A204.1 (cell line): ENCODE data around the gene RFC3.
"Not testable (repeated sequence)": the region's sequence is repeated elsewhere in the genome, so short reads cannot be mapped to it uniquely, and the experiment has no call there.

ENCODE experiments used
- FAIRE-seq: peaks from 2 replicates; lab custom pipeline; 2012; peaks lifted over from hg19 to GRCh38; lab: Jason Lieb, UNC

The RFC3 gene

DNA sequence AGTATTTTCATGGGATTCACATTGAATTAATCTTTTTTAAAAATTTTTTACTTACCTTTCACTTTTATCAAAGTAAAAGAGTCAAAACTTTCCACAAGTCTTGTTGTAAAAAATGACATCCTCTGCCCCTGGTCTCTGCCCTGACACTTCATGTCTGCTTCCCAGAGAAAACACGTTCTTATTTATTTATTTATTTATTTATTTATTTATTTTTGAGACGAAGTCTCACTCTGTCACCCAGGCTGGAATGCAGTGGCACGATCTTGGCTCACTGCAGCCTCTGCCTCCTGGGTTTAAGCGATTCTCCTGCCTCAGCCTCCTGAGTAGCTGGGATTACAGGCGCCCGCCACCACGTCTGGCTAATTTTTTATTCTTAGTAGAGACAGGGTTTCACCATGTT lies 5.1 kb upstream of the RFC3 start:
- not testable (repeated sequence) for FAIRE-seq

GRCh38 chr13:33815011-33815550 lies 2.9 kb upstream of the RFC3 start:
- FAIRE-seq = no peak

GRCh38 chr13:33816912-33817311 lies 1.0 kb upstream of the RFC3 start:
- FAIRE-seq = no peak

- FAIRE-seq = no peak
Measured at GRCh38 chr13:33817513-33817900, 442 bp upstream of the RFC3 start.

- no peak for FAIRE-seq
Measured at GRCh38 chr13:33825083-33825482, 7.1 kb downstream of the RFC3 start.

DNA sequence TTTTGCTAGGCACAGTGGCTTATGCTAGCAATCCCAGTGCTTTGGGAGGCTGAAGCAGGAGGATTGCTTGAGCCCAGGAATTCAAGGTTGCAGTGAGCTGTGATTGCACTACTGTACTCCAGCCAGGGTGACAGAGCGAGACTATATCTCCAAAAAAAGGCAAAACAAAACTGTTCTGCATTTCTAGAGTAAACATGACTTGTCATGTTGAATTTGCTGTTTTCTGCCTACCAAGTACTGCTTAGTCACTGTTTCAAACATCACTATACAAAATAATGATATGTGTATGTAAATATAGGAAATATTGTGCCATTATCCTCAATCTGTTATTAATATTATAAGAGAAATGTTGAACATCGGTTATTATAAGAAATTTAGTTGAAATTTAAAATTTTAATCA lies 9.2 kb downstream of the RFC3 start:
- no peak for FAIRE-seq

- FAIRE-seq = no peak
Measured at GRCh38 chr13:33828431-33829129, 10.6 kb downstream of the RFC3 start.

GRCh38 chr13:33832872-33833271 lies 14.9 kb downstream of the RFC3 start:
- FAIRE-seq = no peak

DNA sequence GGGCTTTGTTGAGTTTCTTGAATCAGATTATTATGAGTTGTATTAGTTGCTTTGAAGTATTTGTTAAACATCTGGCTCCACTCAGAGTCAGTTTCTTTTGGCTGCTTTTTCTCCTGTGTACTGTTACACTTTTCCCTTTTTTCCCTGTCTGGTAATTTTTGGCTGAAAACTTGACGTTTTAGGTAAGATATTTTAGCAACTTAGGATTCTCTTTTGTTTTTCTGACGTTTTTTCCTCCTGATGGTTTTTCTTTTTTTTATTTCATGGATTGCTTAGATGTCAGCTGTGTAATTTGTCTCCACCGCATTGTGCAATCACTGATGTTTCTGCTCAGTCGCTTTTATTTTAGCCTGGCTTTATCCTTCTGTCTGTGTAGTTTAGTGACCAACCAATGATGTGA lies 20.7 kb downstream of the RFC3 start:
- no peak for FAIRE-seq

DNA sequence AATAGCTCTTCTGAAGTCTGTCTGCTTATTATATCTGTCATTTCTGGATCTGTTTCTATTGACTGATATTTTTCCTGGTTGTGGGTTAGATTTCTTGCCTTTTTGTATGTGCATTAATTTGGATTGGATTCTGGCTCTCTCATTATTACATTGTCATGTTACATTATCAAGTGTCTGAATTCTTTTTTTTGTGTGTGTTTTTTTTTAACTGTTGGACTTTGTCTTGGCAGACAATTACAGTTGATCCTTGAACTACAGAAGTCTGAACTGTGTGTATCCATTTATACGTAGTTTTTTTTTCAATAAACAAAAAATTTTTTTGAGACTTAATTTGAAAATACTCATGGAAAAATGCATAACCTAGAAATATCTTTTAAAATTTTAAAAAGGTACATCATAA lies 22.5 kb downstream of the RFC3 start:
- peak; percentile 16 for FAIRE-seq

DNA sequence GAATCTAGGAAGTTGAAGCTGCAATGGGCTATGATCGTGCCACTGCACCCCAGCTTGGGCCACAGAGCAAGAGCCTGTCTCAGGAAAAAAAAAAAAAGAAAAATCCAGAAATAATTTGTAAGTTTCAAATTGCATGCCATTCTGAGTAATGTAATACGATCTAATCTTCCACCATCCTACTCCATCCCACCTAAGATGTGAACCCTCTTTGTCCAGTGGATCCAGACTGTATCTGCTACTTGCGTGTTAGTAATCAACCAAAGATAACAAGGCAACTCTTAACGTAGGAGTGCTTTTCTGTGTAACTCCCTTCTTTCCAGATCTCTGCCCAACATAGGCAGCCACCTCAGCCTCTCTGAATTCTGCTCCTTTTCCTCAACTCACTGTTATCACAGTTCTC lies 24.3 kb downstream of the RFC3 start:
- no peak for FAIRE-seq

- FAIRE-seq = no peak
Measured at GRCh38 chr13:33842986-33843385, 25.0 kb downstream of the RFC3 start.

DNA sequence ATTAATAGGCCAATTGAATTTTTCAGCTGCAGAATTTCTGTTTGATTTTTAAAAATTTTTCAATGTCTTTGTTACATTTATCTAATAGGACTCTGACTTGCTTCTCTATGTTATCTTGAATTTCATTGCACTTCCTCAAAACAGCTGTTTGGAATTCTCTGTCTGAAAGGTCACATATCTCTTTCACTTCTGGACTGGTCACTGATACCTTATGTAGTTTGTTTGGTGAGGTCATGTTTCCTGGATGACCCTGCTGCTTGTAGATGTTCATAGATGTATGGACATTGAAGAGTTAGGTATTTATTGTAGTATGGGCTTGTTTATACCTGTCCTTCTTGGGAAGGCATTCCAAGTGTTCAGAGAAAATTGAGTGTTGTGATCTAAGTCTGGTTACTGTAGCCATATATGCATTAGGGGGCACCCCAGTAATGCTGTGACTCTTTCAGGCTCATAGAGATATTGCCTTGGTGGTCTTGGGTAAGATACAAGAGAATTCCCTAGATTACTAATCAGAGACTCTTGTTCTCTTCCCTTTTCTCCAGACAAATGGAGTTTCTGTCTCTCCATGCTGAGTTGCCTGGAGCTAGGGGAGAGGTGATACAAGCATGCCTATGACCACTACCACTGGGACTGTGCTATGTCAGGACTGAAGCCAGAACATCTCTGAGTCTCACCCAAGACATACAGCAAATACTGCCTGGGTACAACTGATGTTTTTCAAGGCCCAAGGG lies 27.8 kb downstream of the RFC3 start:
- no peak for FAIRE-seq

DNA sequence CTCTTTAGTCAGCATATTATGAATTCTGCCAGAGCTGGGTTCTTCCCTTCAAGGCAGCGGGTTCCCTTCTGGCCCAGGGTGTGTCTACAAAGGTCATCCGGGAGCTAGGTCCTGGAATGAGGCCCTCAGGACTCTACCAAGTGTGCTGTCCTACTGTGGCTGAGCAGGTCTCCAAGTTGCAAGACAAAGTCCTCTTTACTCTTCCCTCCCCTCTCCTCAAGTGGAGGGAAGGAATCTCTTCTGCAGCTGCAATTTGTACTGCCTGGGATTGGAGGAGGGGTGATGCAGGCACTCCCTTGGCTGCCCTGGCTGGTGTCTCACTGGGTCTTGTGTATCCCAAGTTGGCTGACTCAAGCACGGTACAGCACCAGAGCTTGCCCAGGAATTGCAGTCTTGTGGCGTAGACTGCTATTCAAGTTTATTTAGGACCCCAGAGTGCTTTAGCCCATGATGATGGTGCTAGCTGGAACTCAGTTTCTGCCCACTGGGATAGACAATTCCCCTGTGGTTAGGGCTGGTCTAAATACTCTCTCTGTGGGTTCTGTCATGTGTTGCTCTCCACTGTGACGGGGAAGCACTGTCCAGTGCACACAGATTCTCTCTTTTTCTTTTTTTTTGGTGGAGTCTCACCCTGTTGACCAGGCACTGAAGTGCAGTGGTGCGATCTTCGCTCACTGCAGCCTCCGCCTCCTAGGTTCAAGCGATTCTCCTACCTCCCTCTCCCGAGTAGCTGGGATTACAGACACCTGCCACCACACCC lies 28.5 kb downstream of the RFC3 start:
- FAIRE-seq = no peak

- no peak for FAIRE-seq
Measured at GRCh38 chr13:33849211-33849610, 31.3 kb downstream of the RFC3 start.

DNA sequence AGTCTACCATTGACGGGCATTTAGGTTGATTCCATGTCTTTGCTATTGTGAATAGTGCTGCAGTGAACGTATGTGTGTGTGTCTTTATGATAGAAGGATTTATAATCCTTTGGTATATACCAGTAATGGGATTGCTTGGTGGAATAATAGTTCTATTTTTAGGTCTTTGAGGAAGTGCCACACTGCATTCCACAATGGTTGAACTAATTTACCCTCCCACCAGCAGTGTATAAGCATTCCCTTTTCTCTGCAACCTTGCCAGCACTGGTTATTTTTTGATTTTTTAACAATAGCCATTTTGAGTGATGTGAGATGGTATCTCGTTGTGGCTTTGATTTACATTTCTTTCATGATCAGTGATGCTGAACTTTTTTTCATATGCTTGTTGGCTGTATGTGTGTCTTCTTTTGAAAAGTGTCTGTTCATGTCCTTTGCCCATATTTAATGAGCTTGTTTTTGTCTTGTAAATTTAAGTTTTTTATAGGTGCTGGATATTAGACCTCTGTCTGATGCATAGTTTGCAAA lies 37.5 kb downstream of the RFC3 start:
- FAIRE-seq = no peak

DNA sequence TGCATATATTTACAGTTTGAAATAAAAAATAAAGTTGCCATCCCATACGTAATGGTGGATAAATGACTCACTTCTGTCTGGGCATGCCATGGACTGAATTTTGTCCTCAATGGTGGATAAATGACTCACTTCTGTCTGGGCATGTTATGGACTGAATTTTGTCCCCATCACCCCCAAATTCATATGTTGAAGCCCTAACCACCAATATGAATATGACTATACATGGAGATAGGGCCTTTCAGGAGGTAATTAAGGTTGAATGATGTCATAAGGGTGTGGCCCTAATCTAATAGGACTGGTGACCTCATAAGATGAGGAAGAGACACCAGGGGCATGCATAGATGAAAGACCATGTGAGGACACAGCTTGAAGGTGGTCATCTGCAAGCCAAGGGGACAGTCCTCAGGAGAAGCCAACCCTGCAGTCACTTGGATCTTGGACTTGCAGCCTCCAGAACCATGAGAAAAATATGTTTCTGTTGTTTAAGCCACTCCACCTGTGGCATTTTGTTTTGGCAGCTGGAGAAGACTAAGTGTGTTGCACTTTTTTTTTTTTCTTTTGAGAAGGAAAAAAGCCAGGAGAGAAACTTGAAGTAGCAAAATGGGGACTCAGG lies 41.8 kb downstream of the RFC3 start:
- FAIRE-seq = no peak

- FAIRE-seq = no peak
Measured at GRCh38 chr13:33860526-33860925, 42.6 kb downstream of the RFC3 start.

- no peak for FAIRE-seq
Measured at GRCh38 chr13:33862016-33862415, 44.1 kb downstream of the RFC3 start.

DNA sequence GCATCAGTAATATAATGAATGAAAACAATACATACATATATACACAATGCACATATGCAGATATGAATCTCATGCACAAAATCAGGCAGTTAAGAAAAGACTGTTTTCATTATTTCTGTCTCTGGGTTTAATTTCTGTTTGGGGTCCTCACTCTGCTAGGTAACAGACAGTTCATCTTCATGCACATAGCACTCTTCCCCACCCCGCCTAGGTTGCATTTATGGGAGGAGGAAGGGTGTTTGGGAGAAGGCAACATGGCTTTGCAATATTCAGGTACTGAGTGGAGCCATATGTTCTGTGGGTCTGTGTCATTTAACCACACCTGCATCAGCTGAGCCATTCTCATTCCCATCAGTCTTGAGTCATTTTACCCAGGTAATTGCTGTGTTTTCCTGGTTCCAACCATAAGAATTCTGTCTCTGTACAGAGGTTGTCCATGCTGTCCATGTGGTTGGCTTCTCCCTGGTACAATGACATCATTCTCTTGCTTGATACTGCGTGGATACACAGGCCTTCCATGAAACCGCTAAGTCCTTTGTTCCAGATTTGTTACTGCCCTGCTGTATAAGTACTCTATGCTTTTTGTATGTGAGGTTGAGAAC lies 45.3 kb downstream of the RFC3 start:
- no peak for FAIRE-seq

DNA sequence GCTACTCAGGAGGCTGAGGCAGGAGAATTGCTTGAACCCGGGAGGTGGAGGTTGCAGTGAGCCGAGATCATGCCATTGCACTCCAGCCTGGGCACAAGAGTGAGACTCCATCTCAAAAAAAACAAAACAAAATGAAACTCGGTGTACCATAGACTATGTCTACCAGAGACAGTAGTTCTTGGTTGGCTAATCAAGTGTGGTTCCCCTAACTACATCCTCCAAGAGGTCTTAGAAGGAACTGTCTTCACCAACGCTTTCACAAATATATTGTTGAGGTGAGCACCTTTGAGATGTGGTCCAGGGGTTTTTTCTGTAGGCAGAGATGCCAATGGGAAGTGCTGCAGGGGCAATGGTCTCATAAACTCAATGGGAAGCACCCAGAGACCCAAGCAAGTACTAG lies 48.0 kb downstream of the RFC3 start:
- no peak for FAIRE-seq

GRCh38 chr13:33867472-33867871 lies 49.5 kb downstream of the RFC3 start:
- FAIRE-seq = no peak
